Measurements from ENCODE around the gene FYCO1.

GRCh38 chr3:46019707-46020106, 24.1 kb upstream of the FYCO1 start:
- no peak for TF ChIP-seq POLR2A (IDR thresholded peaks at IDR 0.05; ENCODE audit: low read depth, low read length)
- TF ChIP-seq TAF1 (IDR thresholded peaks at IDR 0.05; ENCODE audit: low read depth, low read length): no peak
- no peak for TF ChIP-seq POLR2AphosphoS5 (IDR thresholded peaks at IDR 0.05; ENCODE audit: low read depth, low read length)
- TF ChIP-seq SPI1 (IDR thresholded peaks at IDR 0.05; ENCODE audit: low read depth, low read length): no peak
- TF ChIP-seq PAX5 (IDR thresholded peaks at IDR 0.05; ENCODE audit: insufficient read depth, low read length, severe bottlenecking): no peak
